ENCODE data around the gene ARHGEF40.

DNA sequence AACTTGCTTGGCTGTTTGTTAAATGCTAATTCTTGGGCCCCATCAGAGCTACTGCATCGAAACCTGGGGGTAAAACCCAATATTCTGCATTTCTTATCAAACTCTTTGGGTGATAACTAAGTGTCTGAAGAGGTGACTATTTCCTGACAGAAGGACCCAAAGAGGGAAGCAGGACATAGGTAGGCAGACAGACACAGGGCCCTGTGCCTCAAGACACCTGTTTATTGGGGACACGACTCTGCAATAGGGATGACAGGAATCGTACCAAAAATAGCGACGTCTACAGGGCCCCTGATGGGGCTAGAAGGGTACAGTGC lies 19.7 kb downstream of the ARHGEF40 start:
- no peak for TF ChIP-seq POLR2A (IDR thresholded peaks at IDR 0.05)
- TF ChIP-seq, protein P1, sequence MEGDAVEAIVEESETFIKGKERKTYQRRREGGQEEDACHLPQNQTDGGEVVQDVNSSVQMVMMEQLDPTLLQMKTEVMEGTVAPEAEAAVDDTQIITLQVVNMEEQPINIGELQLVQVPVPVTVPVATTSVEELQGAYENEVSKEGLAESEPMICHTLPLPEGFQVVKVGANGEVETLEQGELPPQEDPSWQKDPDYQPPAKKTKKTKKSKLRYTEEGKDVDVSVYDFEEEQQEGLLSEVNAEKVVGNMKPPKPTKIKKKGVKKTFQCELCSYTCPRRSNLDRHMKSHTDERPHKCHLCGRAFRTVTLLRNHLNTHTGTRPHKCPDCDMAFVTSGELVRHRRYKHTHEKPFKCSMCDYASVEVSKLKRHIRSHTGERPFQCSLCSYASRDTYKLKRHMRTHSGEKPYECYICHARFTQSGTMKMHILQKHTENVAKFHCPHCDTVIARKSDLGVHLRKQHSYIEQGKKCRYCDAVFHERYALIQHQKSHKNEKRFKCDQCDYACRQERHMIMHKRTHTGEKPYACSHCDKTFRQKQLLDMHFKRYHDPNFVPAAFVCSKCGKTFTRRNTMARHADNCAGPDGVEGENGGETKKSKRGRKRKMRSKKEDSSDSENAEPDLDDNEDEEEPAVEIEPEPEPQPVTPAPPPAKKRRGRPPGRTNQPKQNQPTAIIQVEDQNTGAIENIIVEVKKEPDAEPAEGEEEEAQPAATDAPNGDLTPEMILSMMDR (IDR thresholded peaks at IDR 0.05), result no peak
